Left ventricle myocardium inferior (tissue), 1 donor: ENCODE measurements around the gene PRKCE. TPM values are rescaled to one million over a fixed set of nuclear protein-coding genes. Genes with fewer than 3 reads are reported as not detected.

Source experiments
- DNase-seq: peaks from one replicate; pipeline ENCODE4 v3.0.0-alpha.2; 2020
- H3K27ac ChIP-seq: fragments of 200-600 bp; replicated peaks from 2 replicates; pipeline ENCODE4 v1.8.0; 2021
- H3K27me3 ChIP-seq: fragments of 200-600 bp; 2 replicates; pipeline ENCODE4 v1.8.0; 2021; ENCODE audit warnings: low read depth
- H3K36me3 ChIP-seq: fragments of 200-600 bp; 2 replicates; pipeline ENCODE4 v1.8.0; 2021
- H3K4me1 ChIP-seq: fragments of 200-600 bp; 2 replicates; pipeline ENCODE4 v1.8.0; 2021
- H3K4me3 ChIP-seq: fragments of 200-600 bp; 2 replicates; pipeline ENCODE4 v1.8.0; 2021; ENCODE audit warnings: mild to moderate bottlenecking, moderate library complexity
- H3K9me3 ChIP-seq: fragments of 200-600 bp; replicated peaks from 2 replicates; pipeline ENCODE4 v1.8.0; 2021
- CTCF ChIP-seq: fragments of 200-600 bp; IDR thresholded peaks from 2 replicates; pipeline ENCODE4 v1.8.0; 2021; ENCODE audit warnings: antibody characterized with exemption, mild to moderate bottlenecking, borderline replicate concordance
- intact Hi-C: fragments of 100-400 bp; cut with micrococcal nuclease; formaldehyde crosslinking; loops from one replicate; pipeline ENCODE4 v1.11.0; 2022
- total RNA-seq: library from RNA; stranded (reverse); fragmentation: NEBNext Ultra II Directional; extraction: Animal tissue kit (Norgen Biotek cat#: 25700); gene quantifications from one replicate; pipeline ENCODE4 v1.2.1, GENCODE V29; 2021
- donor health status: DM: no; HTN: yes; CAD: no; lungs with severe emphysema.

Gene PRKCE
- total RNA-seq, 1 donor from 2014 or later: 14.7 TPM

- no peak for DNase-seq
These were observed 19.5 kb upstream of the PRKCE start for GRCh38 chr2:45631955-45632354.

GRCh38 chr2:45634223-45634622 is 17.3 kb upstream of the PRKCE start:
- Histone ChIP-seq H3K36me3 (no peaks in the 10 kb centered on the region), H3K4me1 (no peaks in the 10 kb centered on the region), H3K9me3 (no peaks in the 10 kb centered on the region), H3K27me3 (peaks cover 12% of the 10 kb centered on the region), H3K4me3 (no peak overlapping the region), H3K27ac (no peak overlapping the region)
- no peak for DNase-seq
- intact Hi-C loops: no loop called here
- no peak for TF ChIP-seq CTCF

More at GRCh38 chr2:45631955-45632354, 19.5 kb upstream of the PRKCE start:
- Histone ChIP-seq H3K9me3 (no peaks in the 10 kb centered on the region), H3K27me3 (peaks cover 12% of the 10 kb centered on the region), H3K36me3 (no peaks in the 10 kb centered on the region), H3K4me3 (no peak overlapping the region), H3K27ac (no peak overlapping the region), H3K4me1 (no peaks in the 10 kb centered on the region)
- intact Hi-C loops: no loop called here
- no peak for TF ChIP-seq CTCF

GRCh38 chr2:45636008-45636407 is 15.5 kb upstream of the PRKCE start:
- no peak for TF ChIP-seq CTCF
- H3K4me3 ChIP-seq: no peak overlapping the region
- H3K27ac ChIP-seq: no peak overlapping the region
- H3K4me1 ChIP-seq: no peaks in the 10 kb centered on the region
- no peak for DNase-seq
- no peaks in the 10 kb centered on the region for H3K36me3 ChIP-seq
- intact Hi-C loops: no loop called here
- no peaks in the 10 kb centered on the region for H3K9me3 ChIP-seq
- peaks cover 8% of the 10 kb centered on the region for H3K27me3 ChIP-seq

- Histone ChIP-seq H3K9me3 (no peaks in the 10 kb centered on the region), H3K27ac (no peak overlapping the region), H3K36me3 (no peaks in the 10 kb centered on the region), H3K4me1 (no peaks in the 10 kb centered on the region), H3K4me3 (no peak overlapping the region), H3K27me3 (peaks cover 11% of the 10 kb centered on the region)
- TF ChIP-seq CTCF: no peak
- intact Hi-C loops: no loop called here
- no peak for DNase-seq
These were observed 14.0 kb upstream of the PRKCE start for GRCh38 chr2:45637440-45637839.

GRCh38 chr2:45640576-45640975 is 10.9 kb upstream of the PRKCE start:
- Histone ChIP-seq H3K4me1 (peaks cover 11% of the 10 kb centered on the region), H3K4me3 (no peak overlapping the region), H3K27me3 (peaks cover 18% of the 10 kb centered on the region), H3K9me3 (no peaks in the 10 kb centered on the region), H3K36me3 (no peaks in the 10 kb centered on the region), H3K27ac (no peak overlapping the region)
- DNase-seq: no peak
- intact Hi-C loops: loop anchor here (5.0 kb wide), 1 partner anchor 297 kb away; no protein-coding TSS in a partner anchor
- TF ChIP-seq CTCF: no peak
